ENCODE measurements around the gene PRR9.

The PRR9 gene

GRCh38 chr1:153261281-153262069, 44.1 kb downstream of the PRR9 start:
- H3K4me3 ChIP-seq (ENCODE audit: low read depth, low read length), result peak overlapping the region; percentile 17
- peak; percentile 12 for DNase-seq (ENCODE audit: low read depth)
- no peak for TF ChIP-seq CTCF (IDR thresholded peaks at IDR 0.05; ENCODE audit: insufficient read depth, low read depth, low read length, missing control alignments)

- DNase-seq (ENCODE audit: low read depth), result no peak
- no peak for TF ChIP-seq CTCF (IDR thresholded peaks at IDR 0.05; ENCODE audit: insufficient read depth, low read depth, low read length, missing control alignments)
Measured at GRCh38 chr1:153262070-153262366, 44.6 kb downstream of the PRR9 start.

GRCh38 chr1:153262462-153263157, 45.2 kb downstream of the PRR9 start:
- TF ChIP-seq CTCF (IDR thresholded peaks at IDR 0.05; ENCODE audit: insufficient read depth, low read depth, low read length, missing control alignments), result no peak
- no peak overlapping the region; the same call in 1 of the 2 replicates for H3K4me3 ChIP-seq (ENCODE audit: low read depth, low read length)
- DNase-seq (ENCODE audit: low read depth), result peak; percentile 34

More at GRCh38 chr1:153262070-153262366, 44.6 kb downstream of the PRR9 start:
- peak overlapping the region; percentile 17; the same call in 1 of the 2 replicates for H3K4me3 ChIP-seq (ENCODE audit: low read depth, low read length)

- H3K4me3 ChIP-seq (ENCODE audit: low read depth, low read length), result no peak overlapping the region
- DNase-seq (ENCODE audit: low read depth), result no peak
- no peak for TF ChIP-seq CTCF (IDR thresholded peaks at IDR 0.05; ENCODE audit: insufficient read depth, low read depth, low read length, missing control alignments)
Measured at GRCh38 chr1:153265457-153265856, 48.1 kb downstream of the PRR9 start.
